Measurements from ENCODE around the gene UBAC2. TPM values are rescaled to one million over a fixed set of nuclear protein-coding genes. Genes with fewer than 3 reads are reported as not detected.

The UBAC2 gene
- total RNA-seq, 2 experiments from 2014 or later, result 26.8 to 28.5 TPM

DNA sequence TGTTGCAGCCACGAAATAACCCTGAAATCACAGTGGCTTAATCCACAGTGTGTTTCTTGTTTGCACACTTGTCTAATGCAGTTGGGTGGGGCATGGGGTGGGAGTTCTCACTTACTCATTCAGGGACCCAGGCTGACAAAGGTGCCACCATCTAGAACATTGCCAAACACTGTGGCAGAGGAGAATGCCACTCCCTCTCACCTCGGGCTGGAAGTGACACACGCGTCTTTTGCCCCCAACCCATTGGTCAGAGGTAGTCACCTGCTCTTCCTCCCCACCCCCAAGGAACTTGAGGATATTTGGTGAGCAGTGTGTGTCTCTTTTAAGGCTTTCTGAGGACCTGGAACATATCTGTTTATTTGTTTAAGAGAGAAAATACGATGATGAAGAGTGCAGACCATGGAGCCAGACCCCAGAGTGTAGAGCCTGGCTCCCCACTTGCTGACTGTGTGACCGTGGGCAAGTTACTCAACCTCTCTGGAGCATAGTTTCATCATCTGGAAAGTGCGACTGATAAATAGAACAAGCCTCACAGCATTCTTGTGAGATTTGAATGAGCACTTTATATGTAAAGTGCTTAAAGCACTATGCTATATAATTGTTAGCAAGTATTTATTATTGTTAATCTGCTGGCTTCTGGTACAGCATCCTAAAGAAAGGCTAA lies 89.2 kb downstream of the UBAC2 start:
- intact Hi-C loops (cut with micrococcal nuclease; ENCODE audit: unreplicated experiment), result no loop called here
- no peak for DNase-seq (ENCODE audit: low spot score)
- Histone ChIP-seq H4K20me1 (ENCODE audit: insufficient read depth, low read length) (no peaks in the 10 kb centered on the region; the same call in 1 of the 2 replicates), H3K9me3 (ENCODE audit: low read length) (no peaks in the 10 kb centered on the region), H3K4me3 (ENCODE audit: low read depth, low read length, poor library complexity, severe bottlenecking) (no peak overlapping the region), H3K9me2 (ENCODE audit: insufficient read depth, low read length) (no peaks in the 10 kb centered on the region), H3K4me2 (ENCODE audit: low read length) (no peak overlapping the region), H2AFZ (ENCODE audit: low read length) (no peak overlapping the region), H3K27ac (ENCODE audit: low read depth, low read length, poor library complexity, severe bottlenecking) (no peak overlapping the region), H3K79me2 (ENCODE audit: insufficient read depth, low read depth, low read length) (no peaks in the 10 kb centered on the region), H3K4me1 (ENCODE audit: insufficient read depth, low read length, poor library complexity, severe bottlenecking) (no peaks in the 10 kb centered on the region), H3K36me3 (ENCODE audit: insufficient read depth, low read length) (no peaks in the 10 kb centered on the region; the same call in 1 of the 2 replicates)
- no peak for TF ChIP-seq CTCF (conservative IDR thresholded peaks at IDR 0.05; ENCODE audit: low read length)
- TF ChIP-seq EZH2phosphoT487 (IDR thresholded peaks at IDR 0.05; ENCODE audit: borderline replicate concordance, low read depth, low read length), result no peak
- ChIA-PET POLR2A (interaction anchor here (0.7 kb wide), 1 partner anchor 61 kb away, joined by 3 read pairs; no protein-coding TSS in a partner anchor), CTCF (ENCODE audit: unreplicated experiment) (no interaction called here)
- no TSS peak for BruUV-seq (replicated peaks)

DNA sequence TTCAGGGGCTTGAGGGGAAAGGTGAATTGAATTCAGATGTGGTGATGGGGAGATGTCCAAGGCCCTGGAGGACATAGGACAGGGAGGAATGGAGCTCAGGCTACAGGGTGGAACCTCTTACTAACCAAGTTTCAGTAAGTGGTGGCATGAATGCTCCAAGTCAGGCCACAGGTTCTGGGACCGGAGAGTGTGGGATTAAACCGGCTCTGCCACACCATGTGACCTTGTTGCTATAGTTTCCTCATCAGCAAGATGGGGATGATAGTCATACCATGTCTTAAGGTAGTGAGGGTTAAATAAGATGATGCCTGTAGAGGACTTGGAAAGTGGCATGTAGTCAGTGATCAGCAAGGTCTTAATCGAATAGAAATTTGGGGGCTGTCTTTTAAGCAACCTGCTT lies 90.2 kb downstream of the UBAC2 start:
- no peak for TF ChIP-seq EZH2phosphoT487 (IDR thresholded peaks at IDR 0.05; ENCODE audit: borderline replicate concordance, low read depth, low read length)
- no peak for TF ChIP-seq CTCF (conservative IDR thresholded peaks at IDR 0.05; ENCODE audit: low read length)
- H2AFZ ChIP-seq (ENCODE audit: low read length), result no peak overlapping the region
- BruUV-seq (replicated peaks), result no TSS peak
- no peaks in the 10 kb centered on the region; the same call in 1 of the 2 replicates for H4K20me1 ChIP-seq (ENCODE audit: insufficient read depth, low read length)
- no peaks in the 10 kb centered on the region for H3K9me3 ChIP-seq (ENCODE audit: low read length)
- no peak overlapping the region for H3K27ac ChIP-seq (ENCODE audit: low read depth, low read length, poor library complexity, severe bottlenecking)
- no peak overlapping the region for H3K4me3 ChIP-seq (ENCODE audit: low read depth, low read length, poor library complexity, severe bottlenecking)
- peaks cover 6% of the 10 kb centered on the region; the same call in 1 of the 2 replicates for H3K36me3 ChIP-seq (ENCODE audit: insufficient read depth, low read length)
- POLR2A ChIA-PET, result no interaction called here
- CTCF ChIA-PET (ENCODE audit: unreplicated experiment), result no interaction called here
- intact Hi-C loops (cut with micrococcal nuclease; ENCODE audit: unreplicated experiment), result no loop called here
- no peaks in the 10 kb centered on the region for H3K79me2 ChIP-seq (ENCODE audit: insufficient read depth, low read depth, low read length)
- no peak for DNase-seq (ENCODE audit: low spot score)
- no peaks in the 10 kb centered on the region for H3K9me2 ChIP-seq (ENCODE audit: insufficient read depth, low read length)
- H3K4me1 ChIP-seq (ENCODE audit: insufficient read depth, low read length, poor library complexity, severe bottlenecking), result no peaks in the 10 kb centered on the region
- no peak overlapping the region for H3K4me2 ChIP-seq (ENCODE audit: low read length)

DNA sequence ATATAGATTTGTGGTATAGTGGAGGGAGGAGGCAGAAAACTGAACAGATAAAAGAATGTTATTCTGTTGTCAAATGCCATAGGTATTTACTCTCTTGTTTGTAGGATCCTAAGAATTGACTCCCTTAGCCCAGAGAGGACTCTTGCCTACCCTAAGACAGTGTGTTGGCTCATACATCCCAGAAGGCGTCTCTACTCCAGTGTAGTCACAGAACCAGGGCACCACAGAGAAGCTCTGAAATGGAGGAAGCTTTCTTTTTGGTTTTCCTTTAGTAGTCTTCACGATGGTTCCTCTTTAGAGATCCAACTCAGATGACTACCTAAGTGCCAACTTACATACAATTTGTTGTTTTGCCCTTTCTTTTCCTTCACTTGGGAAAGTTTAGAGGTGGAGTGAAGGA lies 92.5 kb downstream of the UBAC2 start:
- ChIA-PET CTCF (ENCODE audit: unreplicated experiment) (interaction anchor here (0.6 kb wide), 1 partner anchor 403 kb away, joined by 3 read pairs; no protein-coding TSS in a partner anchor), POLR2A (no interaction called here)
- H4K20me1 ChIP-seq (ENCODE audit: insufficient read depth, low read length), result no peaks in the 10 kb centered on the region; the same call in 1 of the 2 replicates
- intact Hi-C loops (cut with micrococcal nuclease; ENCODE audit: unreplicated experiment), result no loop called here
- H3K27ac ChIP-seq (ENCODE audit: low read depth, low read length, poor library complexity, severe bottlenecking), result no peak overlapping the region
- no peak overlapping the region for H2AFZ ChIP-seq (ENCODE audit: low read length)
- no peaks in the 10 kb centered on the region for H3K9me3 ChIP-seq (ENCODE audit: low read length)
- no peak overlapping the region for H3K4me2 ChIP-seq (ENCODE audit: low read length)
- no peak for DNase-seq (ENCODE audit: low spot score)
- no peak overlapping the region for H3K4me3 ChIP-seq (ENCODE audit: low read depth, low read length, poor library complexity, severe bottlenecking)
- TF ChIP-seq CTCF (conservative IDR thresholded peaks at IDR 0.05; ENCODE audit: low read length) (no peak), EZH2phosphoT487 (IDR thresholded peaks at IDR 0.05; ENCODE audit: borderline replicate concordance, low read depth, low read length) (no peak)
- no peaks in the 10 kb centered on the region for H3K79me2 ChIP-seq (ENCODE audit: insufficient read depth, low read depth, low read length)
- peaks cover 6% of the 10 kb centered on the region; the same call in 1 of the 2 replicates for H3K36me3 ChIP-seq (ENCODE audit: insufficient read depth, low read length)
- H3K4me1 ChIP-seq (ENCODE audit: insufficient read depth, low read length, poor library complexity, severe bottlenecking), result peaks cover 4% of the 10 kb centered on the region
- H3K9me2 ChIP-seq (ENCODE audit: insufficient read depth, low read length), result no peaks in the 10 kb centered on the region
- BruUV-seq (replicated peaks), result no TSS peak

All from OCI-LY7 (cell line).